CD14-positive monocyte (primary cell): ENCODE data around the gene LCLAT1. TPM values are rescaled to one million over a fixed set of nuclear protein-coding genes. Genes with fewer than 3 reads are reported as not detected.

ENCODE experiments used
- DNase-seq, 3 donors: peaks; one replicate each; pipeline ENCODE4 v3.0.0-alpha.2; 2011 to 2022
- H2AFZ ChIP-seq: 2 replicates; pipeline ENCODE4 v1.6.0; 2012; ENCODE audit warnings: mild to moderate bottlenecking, low read depth, low read length, inconsistent platforms; ENCODE audit not compliant: insufficient read depth, poor library complexity, severe bottlenecking
- H3K27ac ChIP-seq, 2 donors: 1 replicate in 1 of 2; 2 replicates in 1 of 2; pipeline ENCODE4 v1.5.1; 2012 to 2013; ENCODE audit warnings: low read length in 2 of 2, control low read depth in 1 of 2, inconsistent platforms in 1 of 2, low read depth in 1 of 2, mild to moderate bottlenecking in 1 of 2
- H3K27me3 ChIP-seq, 2 donors: one replicate each; pipeline versions ENCODE4 v1.6.0 to v1.6.1; 2011 to 2013; ENCODE audit warnings: low read length in 2 of 2; ENCODE audit not compliant: control insufficient read depth in 2 of 2, insufficient read depth in 2 of 2
- H3K36me3 ChIP-seq, 2 donors: replicated peaks in 1 of 2; 1 replicate in 1 of 2; 2 replicates in 1 of 2; pipeline versions ENCODE4 v1.5.1 to v1.6.1; 2012 to 2013; ENCODE audit warnings: low read length in 2 of 2, control low read depth in 1 of 2, inconsistent platforms in 1 of 2, mild to moderate bottlenecking in 1 of 2; ENCODE audit not compliant: insufficient read depth in 2 of 2, control insufficient read depth in 1 of 2
- H3K4me1 ChIP-seq, 2 donors: 1 replicate in 1 of 2; 2 replicates in 1 of 2; pipeline versions ENCODE4 v1.5.1 to v1.6.1; 2012 to 2013; ENCODE audit warnings: low read length in 2 of 2, control low read depth in 1 of 2, inconsistent platforms in 1 of 2, mild to moderate bottlenecking in 1 of 2, moderate library complexity in 1 of 2; ENCODE audit not compliant: insufficient read depth in 2 of 2, control insufficient read depth in 1 of 2
- H3K4me2 ChIP-seq: replicated peaks from 2 replicates; pipeline ENCODE3; 2012; ENCODE audit warnings: low read length, moderate library complexity, mild to moderate bottlenecking; ENCODE audit not compliant: poor library complexity, severe bottlenecking; ENCODE audit errors: extremely low read depth
- H3K4me3 ChIP-seq, 3 experiments: fragments of 200-600 bp in 1 of 3; sonication (generic) in 1 of 3; replicated peaks in 1 of 3; 1 replicate in 2 of 3; 2 replicates in 1 of 3; pipeline ENCODE4 v1.5.1; 2011 to 2013; ENCODE audit warnings: low read length in 3 of 3, mild to moderate bottlenecking in 3 of 3, control low read depth in 2 of 3, low read depth in 2 of 3, inconsistent platforms in 1 of 3, moderate library complexity in 1 of 3
- H3K79me2 ChIP-seq: 2 replicates; pipeline ENCODE4 v1.6.0; 2012; ENCODE audit warnings: mild to moderate bottlenecking, control low read depth, inconsistent platforms, low read length, moderate library complexity; ENCODE audit not compliant: insufficient read depth
- H3K9ac ChIP-seq: 2 replicates; pipeline ENCODE4 v1.6.0; 2017; ENCODE audit warnings: low read length, mild to moderate bottlenecking; ENCODE audit not compliant: insufficient read depth, poor library complexity, severe bottlenecking
- H3K9me3 ChIP-seq, 2 donors: replicated peaks in 1 of 2; 1 replicate in 1 of 2; 2 replicates in 1 of 2; pipeline versions ENCODE4 v1.5.1 to v1.6.1; 2012 to 2013; ENCODE audit warnings: low read length in 2 of 2, control low read depth in 1 of 2; ENCODE audit not compliant: control insufficient read depth in 1 of 2, insufficient read depth in 1 of 2
- H4K20me1 ChIP-seq: 2 replicates; pipeline ENCODE4 v1.6.0; 2012; ENCODE audit warnings: mild to moderate bottlenecking, low read length, control low read depth, moderate library complexity; ENCODE audit not compliant: insufficient read depth
- H3K27ac Mint-ChIP-seq, 7 donors: one replicate each; pipeline ENCODE4 v1.8.0; 2020; ENCODE audit warnings: mild to moderate bottlenecking in 7 of 7, mixed read lengths in 7 of 7, moderate library complexity in 6 of 7, inconsistent platforms in 2 of 7
- H3K27me3 Mint-ChIP-seq, 3 donors: one replicate each; pipeline ENCODE4 v1.8.0; 2021 to 2022; ENCODE audit warnings: low read depth in 3 of 3, mild to moderate bottlenecking in 3 of 3, mixed read lengths in 3 of 3, moderate library complexity in 3 of 3, inconsistent platforms in 1 of 3
- H3K36me3 Mint-ChIP-seq, 2 donors: one replicate each; pipeline ENCODE4 v1.8.0; 2020; ENCODE audit warnings: mixed read lengths in 2 of 2, inconsistent platforms in 1 of 2, mild to moderate bottlenecking in 1 of 2
- H3K4me1 Mint-ChIP-seq: one replicate; pipeline ENCODE4 v1.8.0; 2020; ENCODE audit warnings: mild to moderate bottlenecking, mixed read lengths
- H3K4me3 Mint-ChIP-seq, 2 donors: one replicate each; pipeline ENCODE4 v1.8.0; 2020; ENCODE audit warnings: mild to moderate bottlenecking in 2 of 2, mixed read lengths in 2 of 2, moderate library complexity in 1 of 2
- H3K9me3 Mint-ChIP-seq, 7 donors: one replicate each; pipeline ENCODE4 v1.8.0; 2020 to 2022; ENCODE audit warnings: mixed read lengths in 7 of 7, mild to moderate bottlenecking in 6 of 7, moderate library complexity in 6 of 7, inconsistent platforms in 2 of 7
- CTCF ChIP-seq: fragments of 200-600 bp; IDR thresholded peaks from one replicate; pipeline ENCODE4 v1.8.0; 2022; ENCODE audit warnings: antibody characterized with exemption, mild to moderate bottlenecking
- WGBS: methylation state at CpG from one replicate; pipeline ENCODE4 v1.1.5; 2013; ENCODE audit warnings: missing lambda C conversion rate; ENCODE audit not compliant: insufficient coverage; 5-methylcytosine and 5-hydroxymethylcytosine counted together
- intact Hi-C, 2 donors: fragments of 100-400 bp; cut with micrococcal nuclease; formaldehyde crosslinking; loops; one replicate each; pipeline versions ENCODE4 v1.15.0 to v1.15.1; 2023
- polyA plus RNA-seq, 3 donors: library from polyadenylated mRNA; depleted of rRNA in 1 of 3; unstranded in 2 of 3; stranded (reverse) in 1 of 3; fragments of 300-500 nt in 2 of 3; fragments of >200 nt in 1 of 3; fragmentation: Illumina TruSeq in 2 of 3; gene quantifications; 1 replicate in 2 of 3; 2 replicates in 1 of 3; pipeline ENCODE4 v1.2.3, GENCODE V29; 2012 to 2021

The LCLAT1 gene
- polyA plus RNA-seq, 3 donors: 1.2 to 5.7 (median 1.3) TPM

GRCh38 chr2:30590407-30590806 lies 143.4 kb downstream of the LCLAT1 start:
- no peaks in the 10 kb centered on the region for H4K20me1 ChIP-seq
- Mint-ChIP-seq H3K27ac (no peak overlapping the region), H3K9me3 (peaks cover 0 to 5% (median 0%) of the 10 kb centered on the region in 7 donors), H3K4me3 (no peak overlapping the region), H3K27me3 (no peaks in the 10 kb centered on the region), H3K4me1 (no peaks in the 10 kb centered on the region), H3K36me3 (peaks cover 3 to 5% of the 10 kb centered on the region in 2 donors)
- no peak for DNase-seq
- no peak overlapping the region for H2AFZ ChIP-seq
- no CpG with 5 or more reads among the region's 1 CpG for WGBS
- H3K27ac ChIP-seq: no peak overlapping the region
- intact Hi-C loops: no loop called here
- H3K9ac ChIP-seq: no peak overlapping the region
- no peaks in the 10 kb centered on the region for H3K27me3 ChIP-seq
- no peak overlapping the region for H3K4me3 ChIP-seq
- no peaks in the 10 kb centered on the region for H3K79me2 ChIP-seq
- no peak for TF ChIP-seq CTCF
- H3K9me3 ChIP-seq: no peaks in the 10 kb centered on the region
- H3K36me3 ChIP-seq: no peaks in the 10 kb centered on the region
- H3K4me1 ChIP-seq: no peaks in the 10 kb centered on the region
- no peak overlapping the region for H3K4me2 ChIP-seq

GRCh38 chr2:30591186-30591585 lies 144.1 kb downstream of the LCLAT1 start:
- H4K20me1 ChIP-seq: no peaks in the 10 kb centered on the region
- intact Hi-C loops: no loop called here
- Mint-ChIP-seq H3K4me1 (no peaks in the 10 kb centered on the region), H3K9me3 (peaks cover 0 to under 1% (median 0%) of the 10 kb centered on the region in 7 donors), H3K27ac (no peak overlapping the region), H3K36me3 (peaks cover 3 to 4% of the 10 kb centered on the region in 2 donors), H3K27me3 (no peaks in the 10 kb centered on the region), H3K4me3 (no peak overlapping the region)
- no peak overlapping the region for H3K9ac ChIP-seq
- TF ChIP-seq CTCF: no peak
- no peak overlapping the region for H3K4me3 ChIP-seq
- H3K36me3 ChIP-seq: no peaks in the 10 kb centered on the region
- no CpG with 5 or more reads among the region's 2 CpGs for WGBS
- no peak overlapping the region for H2AFZ ChIP-seq
- H3K79me2 ChIP-seq: no peaks in the 10 kb centered on the region
- no peaks in the 10 kb centered on the region for H3K27me3 ChIP-seq
- H3K27ac ChIP-seq: no peak overlapping the region
- H3K9me3 ChIP-seq: no peaks in the 10 kb centered on the region
- no peaks in the 10 kb centered on the region for H3K4me1 ChIP-seq
- H3K4me2 ChIP-seq: no peak overlapping the region
- no peak for DNase-seq
